Suprapubic skin (tissue), 4 donors: ENCODE measurements around the gene FAM187B. TPM values are rescaled to one million over a fixed set of nuclear protein-coding genes. Genes with fewer than 3 reads are reported as not detected.
A peak's percentile ranks its signal among the peaks of the same experiment; 100 is the strongest.

ENCODE experiments used
- DNase-seq, 2 donors: peaks; one replicate each; pipeline ENCODE4 v3.0.0-alpha.2; 2019; ENCODE audit warnings: low spot score in 2 of 2
- H3K27ac ChIP-seq: fragments of 200-600 bp; sonication (generic); one replicate; pipeline ENCODE4 v1.5.1; 2019
- H3K27me3 ChIP-seq: fragments of 200-600 bp; sonication (generic); one replicate; pipeline ENCODE4 v1.5.1; 2019
- H3K36me3 ChIP-seq: fragments of 200-600 bp; sonication (generic); one replicate; pipeline ENCODE4 v1.5.1; 2019
- H3K4me1 ChIP-seq: fragments of 200-600 bp; sonication (generic); one replicate; pipeline ENCODE4 v1.5.1; 2019
- H3K4me3 ChIP-seq: fragments of 200-600 bp; sonication (generic); one replicate; pipeline ENCODE4 v1.5.1; 2019; ENCODE audit warnings: mild to moderate bottlenecking
- H3K9me3 ChIP-seq: fragments of 200-600 bp; sonication (generic); one replicate; pipeline ENCODE4 v1.5.1; 2019
- EP300 ChIP-seq: sonication (generic); formaldehyde crosslinking; IDR thresholded peaks from one replicate; pipeline ENCODE4 v1.6.1; 2017; ENCODE audit warnings: antibody characterized with exemption
- POLR2A ChIP-seq, 2 donors: fragments of 450-650 bp; IDR thresholded peaks; one replicate each; pipeline ENCODE4 v1.6.1; 2017; ENCODE audit warnings: antibody characterized with exemption in 2 of 2, mild to moderate bottlenecking in 2 of 2, moderate library complexity in 2 of 2
- POLR2AphosphoS5 ChIP-seq, 3 donors: sonication (generic); formaldehyde crosslinking; IDR thresholded peaks; one replicate each; pipeline ENCODE4 v1.6.1; 2017; ENCODE audit warnings: antibody characterized with exemption in 3 of 3
- WGBS: methylation state at CpG from one replicate; pipeline ENCODE4 v1.1.5; 2018; 5-methylcytosine and 5-hydroxymethylcytosine counted together
- total RNA-seq, 4 donors: library from RNA; depleted of rRNA; stranded (reverse); fragments of >200 nt; gene quantifications; one replicate each; pipeline ENCODE4 v1.1.0, GENCODE V29; 2016
- TF ChIP-seq, protein P1 (sequence below), 2 donors: fragments of 200-600 bp in 1 of 2; fragments of 450-650 bp in 1 of 2; sonication (generic) in 1 of 2; IDR thresholded peaks; one replicate each; pipeline ENCODE4 v1.5.1; 2016 to 2019; ENCODE audit warnings: antibody characterized with exemption in 2 of 2, mild to moderate bottlenecking in 1 of 2, moderate library complexity in 1 of 2

Gene FAM187B
- total RNA-seq, 4 donors from 2014 or later: not detected

DNA sequence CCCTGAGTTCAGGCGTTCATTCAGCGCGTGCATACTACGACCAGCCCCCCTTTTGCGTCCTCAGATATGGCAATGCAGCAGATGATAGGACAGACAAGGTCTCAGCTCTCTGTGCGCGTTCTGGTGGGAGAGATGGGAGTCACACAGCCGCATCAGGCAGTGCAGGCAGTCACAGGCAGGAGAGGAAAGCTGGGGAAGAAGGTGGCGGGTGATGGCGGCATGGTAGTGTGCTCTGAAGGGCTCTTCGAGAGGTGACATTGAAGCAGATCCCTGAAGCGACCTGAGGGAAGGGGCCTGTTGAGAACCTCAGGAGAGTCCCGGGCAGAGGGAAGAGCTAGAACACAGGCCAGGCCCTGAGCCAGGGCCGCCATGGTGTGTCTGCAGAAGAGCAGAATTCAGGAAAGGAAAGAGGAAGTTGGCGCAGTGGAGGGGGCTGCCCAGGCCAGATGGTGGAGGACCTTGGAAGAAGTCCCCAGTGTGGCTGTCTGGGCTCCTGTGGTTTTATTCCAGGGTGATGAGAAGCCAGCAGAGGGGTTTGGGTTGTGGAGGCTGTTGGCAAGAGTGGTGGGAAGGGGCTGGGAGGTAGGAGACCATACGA lies 43.7 kb upstream of the FAM187B start:
- H3K27me3 ChIP-seq: no peaks in the 10 kb centered on the region
- no peaks in the 10 kb centered on the region for H3K9me3 ChIP-seq
- 90% methylated on average over 16 of the region's 16 CpGs for WGBS
- peaks cover 26% of the 10 kb centered on the region for H3K4me1 ChIP-seq
- TF ChIP-seq, protein P1, sequence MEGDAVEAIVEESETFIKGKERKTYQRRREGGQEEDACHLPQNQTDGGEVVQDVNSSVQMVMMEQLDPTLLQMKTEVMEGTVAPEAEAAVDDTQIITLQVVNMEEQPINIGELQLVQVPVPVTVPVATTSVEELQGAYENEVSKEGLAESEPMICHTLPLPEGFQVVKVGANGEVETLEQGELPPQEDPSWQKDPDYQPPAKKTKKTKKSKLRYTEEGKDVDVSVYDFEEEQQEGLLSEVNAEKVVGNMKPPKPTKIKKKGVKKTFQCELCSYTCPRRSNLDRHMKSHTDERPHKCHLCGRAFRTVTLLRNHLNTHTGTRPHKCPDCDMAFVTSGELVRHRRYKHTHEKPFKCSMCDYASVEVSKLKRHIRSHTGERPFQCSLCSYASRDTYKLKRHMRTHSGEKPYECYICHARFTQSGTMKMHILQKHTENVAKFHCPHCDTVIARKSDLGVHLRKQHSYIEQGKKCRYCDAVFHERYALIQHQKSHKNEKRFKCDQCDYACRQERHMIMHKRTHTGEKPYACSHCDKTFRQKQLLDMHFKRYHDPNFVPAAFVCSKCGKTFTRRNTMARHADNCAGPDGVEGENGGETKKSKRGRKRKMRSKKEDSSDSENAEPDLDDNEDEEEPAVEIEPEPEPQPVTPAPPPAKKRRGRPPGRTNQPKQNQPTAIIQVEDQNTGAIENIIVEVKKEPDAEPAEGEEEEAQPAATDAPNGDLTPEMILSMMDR (IDR thresholded peaks at IDR 0.05): no peak
- no peak for TF ChIP-seq EP300
- TF ChIP-seq POLR2A (IDR thresholded peaks at IDR 0.05): no peak
- no peak for DNase-seq
- H3K4me3 ChIP-seq: no peak overlapping the region
- peaks cover 65% of the 10 kb centered on the region for H3K36me3 ChIP-seq
- no peak overlapping the region for H3K27ac ChIP-seq

DNA sequence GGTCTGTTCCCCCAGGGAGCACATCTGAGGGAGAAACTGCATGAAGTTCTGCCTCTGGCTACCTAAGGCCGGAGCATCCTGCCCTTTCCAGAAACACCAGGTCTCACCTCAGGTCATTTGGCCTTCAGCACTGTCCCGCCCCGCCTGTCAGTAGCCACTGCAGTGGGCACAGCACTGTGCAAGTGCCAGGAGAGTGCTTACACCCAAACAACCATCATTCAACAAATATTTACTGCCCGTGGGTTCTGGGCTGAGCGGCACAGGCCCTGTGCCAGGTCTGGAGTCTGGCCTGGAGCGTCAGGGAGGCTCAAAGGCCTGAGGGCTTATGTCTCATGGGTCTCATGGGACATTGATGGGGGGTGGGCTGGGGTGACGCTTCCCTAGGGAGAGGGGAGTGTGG lies 43.0 kb upstream of the FAM187B start:
- no peak overlapping the region for H3K27ac ChIP-seq
- H3K4me1 ChIP-seq: peaks cover 32% of the 10 kb centered on the region
- H3K9me3 ChIP-seq: no peaks in the 10 kb centered on the region
- TF ChIP-seq, protein P1 (IDR thresholded peaks at IDR 0.05): no peak
- TF ChIP-seq POLR2A (IDR thresholded peaks at IDR 0.05) (no peak), EP300 (no peak), POLR2AphosphoS5 (IDR thresholded peaks at IDR 0.05) (no peak)
- H3K36me3 ChIP-seq: peaks cover 58% of the 10 kb centered on the region
- no peaks in the 10 kb centered on the region for H3K27me3 ChIP-seq
- no peak for DNase-seq
- WGBS: 80% methylated on average over 6 of the region's 7 CpGs
- no peak overlapping the region for H3K4me3 ChIP-seq

DNA sequence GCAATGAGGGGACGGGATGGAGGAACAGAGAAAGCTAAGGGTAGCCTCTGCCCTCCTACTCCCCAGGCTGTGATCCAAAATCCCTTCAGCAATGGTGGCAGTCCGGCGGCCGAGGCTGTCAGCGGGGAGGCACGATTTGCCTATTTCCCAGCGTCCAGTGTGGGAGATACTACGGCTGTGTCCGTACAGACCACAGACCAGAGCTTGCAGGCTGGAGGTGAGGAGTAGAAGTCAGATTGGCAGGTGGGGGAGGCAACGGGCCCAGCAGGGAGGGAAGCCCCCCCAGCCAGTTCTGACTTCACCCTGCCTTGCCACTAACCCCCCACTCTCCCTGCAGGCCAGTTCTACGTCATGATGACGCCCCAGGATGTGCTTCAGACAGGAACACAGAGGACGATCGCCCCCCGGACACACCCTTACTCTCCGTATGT lies 41.9 kb upstream of the FAM187B start:
- H3K9me3 ChIP-seq: no peaks in the 10 kb centered on the region
- no peak overlapping the region for H3K4me3 ChIP-seq
- DNase-seq: no peak
- peaks cover 44% of the 10 kb centered on the region for H3K4me1 ChIP-seq
- H3K27ac ChIP-seq: no peak overlapping the region
- 82% methylated on average over 16 of the region's 16 CpGs for WGBS
- peaks cover 47% of the 10 kb centered on the region for H3K36me3 ChIP-seq
- TF ChIP-seq POLR2AphosphoS5 (IDR thresholded peaks at IDR 0.05): no peak
- no peak for TF ChIP-seq EP300
- TF ChIP-seq POLR2A (IDR thresholded peaks at IDR 0.05): no peak
- TF ChIP-seq, protein P1 (IDR thresholded peaks at IDR 0.05): no peak
- no peaks in the 10 kb centered on the region for H3K27me3 ChIP-seq

DNA sequence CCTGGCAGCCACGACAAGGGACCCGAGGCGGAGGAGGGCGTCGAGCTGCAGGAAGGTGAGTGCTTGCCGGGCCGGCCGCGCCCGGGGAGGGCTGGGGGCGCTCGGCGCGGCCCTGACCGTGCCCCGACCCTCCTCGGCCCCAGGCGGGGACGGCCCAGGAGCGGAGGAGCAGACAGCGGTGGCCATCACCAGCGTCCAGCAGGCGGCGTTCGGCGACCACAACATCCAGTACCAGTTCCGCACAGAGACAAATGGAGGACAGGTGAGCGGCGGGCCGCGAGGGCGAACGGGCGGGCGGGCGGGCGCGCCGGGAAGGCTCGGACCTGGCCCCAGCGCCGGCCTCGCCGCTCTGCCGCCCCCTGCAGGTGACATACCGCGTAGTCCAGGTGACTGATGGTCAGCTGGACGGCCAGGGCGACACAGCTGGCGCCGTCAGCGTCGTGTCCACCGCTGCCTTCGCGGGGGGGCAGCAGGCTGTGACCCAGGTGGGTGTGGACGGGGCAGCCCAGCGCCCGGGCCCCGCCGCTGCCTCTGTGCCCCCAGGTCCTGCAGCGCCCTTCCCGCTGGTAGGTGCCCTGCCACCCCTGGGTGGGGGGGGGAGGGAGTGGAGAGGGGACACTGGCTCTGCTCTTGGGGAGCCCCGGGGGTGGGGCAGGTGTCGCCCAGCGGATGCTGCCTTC lies 41.0 kb upstream of the FAM187B start:
- H3K4me1 ChIP-seq: peaks cover 52% of the 10 kb centered on the region
- H3K36me3 ChIP-seq: peaks cover 42% of the 10 kb centered on the region
- peak overlapping the region; percentile 95 for H3K27ac ChIP-seq
- 28% methylated on average over 4 of the region's 66 CpGs for WGBS
- H3K9me3 ChIP-seq: no peaks in the 10 kb centered on the region
- peak overlapping the region; percentile 74 for H3K4me3 ChIP-seq
- TF ChIP-seq, protein P1 (IDR thresholded peaks at IDR 0.05): peak; percentile 42 to 90
- no peak for TF ChIP-seq EP300
- peak; percentile 89 to 92 for DNase-seq
- no peaks in the 10 kb centered on the region for H3K27me3 ChIP-seq

DNA sequence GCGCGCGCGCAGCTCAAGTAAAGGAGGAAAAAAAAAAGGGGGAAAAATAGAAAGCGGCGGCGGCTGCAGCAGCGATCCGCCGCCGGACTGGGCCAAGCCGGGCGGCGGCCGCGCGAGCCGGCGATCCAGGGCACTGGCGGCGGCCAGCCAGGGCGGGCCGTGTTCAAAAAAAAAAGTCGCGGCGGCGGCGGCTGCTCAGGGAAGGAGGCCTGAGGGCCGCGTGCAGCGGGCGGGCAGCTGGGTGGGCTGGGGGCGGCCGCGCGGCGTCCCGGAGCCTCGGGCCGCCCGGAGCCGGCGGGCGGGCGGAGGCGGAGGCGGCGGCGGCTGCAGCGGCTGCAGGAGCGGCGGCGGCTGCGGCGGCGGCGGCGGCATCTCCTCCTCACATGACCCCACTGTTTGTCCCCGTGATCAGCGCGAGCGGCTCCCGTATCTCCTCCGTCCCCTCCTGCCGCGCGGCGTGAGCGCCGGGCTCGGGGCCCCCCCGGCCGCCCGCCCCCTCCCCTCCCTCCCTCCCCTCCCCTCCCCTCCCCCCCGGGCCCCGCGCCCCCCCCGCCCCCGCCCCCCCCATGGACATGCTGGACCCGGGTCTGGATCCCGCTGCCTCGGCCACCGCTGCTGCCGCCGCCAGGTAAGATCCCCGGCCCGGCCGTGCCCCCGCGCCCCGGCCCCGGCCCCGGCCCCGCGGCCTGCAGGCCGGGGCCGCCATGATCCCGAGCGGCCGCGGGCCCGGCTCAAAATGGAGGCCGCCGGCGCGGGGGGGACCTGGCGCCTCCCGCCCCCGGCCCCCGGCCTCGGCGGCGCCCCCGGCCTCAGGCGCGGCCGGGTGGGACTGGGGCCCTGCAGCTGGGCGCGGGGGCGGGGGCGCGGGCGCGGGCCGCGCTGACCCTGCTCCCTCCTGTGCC lies 40.2 kb upstream of the FAM187B start, which contains the start of gene USF2:
Gene USF2, plus strand, starts transcription at position 427 of the 902 bp plus-strand sequence. Its CDS starts 140 bp downstream, at position 567.
- no peaks in the 10 kb centered on the region for H3K9me3 ChIP-seq
- peak within 1 kb of the TSS; percentile 95 for H3K27ac ChIP-seq
- TF ChIP-seq POLR2A (IDR thresholded peaks at IDR 0.05) (no peak), POLR2AphosphoS5 (IDR thresholded peaks at IDR 0.05) (no peak), EP300 (no peak)
- TF ChIP-seq, protein P1 (IDR thresholded peaks at IDR 0.05): no peak
- under 1% methylated on average over 21 of the region's 126 CpGs for WGBS
- no peaks in the 10 kb centered on the region for H3K27me3 ChIP-seq
- H3K4me3 ChIP-seq: peak within 1 kb of the TSS; percentile 74
- no peak for DNase-seq
- H3K36me3 ChIP-seq: peaks cover 36% of the 10 kb centered on the region
- peaks cover 50% of the 10 kb centered on the region for H3K4me1 ChIP-seq
